GM23248 (cell line): ENCODE data around the gene MEF2A. TPM values are rescaled to one million over a fixed set of nuclear protein-coding genes. Genes with fewer than 3 reads are reported as not detected.

ENCODE experiments used
- DNase-seq: peaks from one replicate; pipeline ENCODE4 v3.0.0-alpha.2; 2015
- H2AFZ ChIP-seq: fragments of 200-600 bp; sonication (generic); 2 replicates; pipeline ENCODE4 v1.6.1; 2016; ENCODE audit warnings: antibody characterized with exemption
- H3F3A ChIP-seq: fragments of 200-600 bp; sonication (generic); 2 replicates; pipeline ENCODE4 v1.6.1; 2016; ENCODE audit warnings: mild to moderate bottlenecking, antibody characterized with exemption, mixed run types; ENCODE audit not compliant: insufficient read depth
- H3K27ac ChIP-seq: fragments of 200-600 bp; sonication (generic); 2 replicates; pipeline ENCODE4 v1.5.1; 2016; ENCODE audit warnings: mild to moderate bottlenecking
- H3K27me3 ChIP-seq: fragments of 200-600 bp; sonication (generic); replicated peaks from 2 replicates; pipeline ENCODE4 v1.6.1; 2016; ENCODE audit warnings: mild to moderate bottlenecking; ENCODE audit not compliant: insufficient read depth
- H3K36me3 ChIP-seq: fragments of 200-600 bp; sonication (generic); 2 replicates; pipeline ENCODE4 v1.6.1; 2016; ENCODE audit warnings: low read depth, mild to moderate bottlenecking
- H3K4me1 ChIP-seq: fragments of 200-600 bp; sonication (generic); 2 replicates; pipeline ENCODE4 v1.6.1; 2016; ENCODE audit warnings: mild to moderate bottlenecking; ENCODE audit not compliant: insufficient read depth
- H3K4me2 ChIP-seq: fragments of 200-600 bp; sonication (generic); one replicate; pipeline ENCODE4 v1.6.1; 2016; ENCODE audit warnings: mild to moderate bottlenecking; ENCODE audit not compliant: unreplicated experiment
- H3K4me3 ChIP-seq: fragments of 200-600 bp; sonication (generic); 2 replicates; pipeline ENCODE4 v1.5.1; 2016; ENCODE audit warnings: mild to moderate bottlenecking
- H3K79me2 ChIP-seq: fragments of 200-600 bp; sonication (generic); 2 replicates; pipeline ENCODE4 v1.6.1; 2016; ENCODE audit warnings: mild to moderate bottlenecking; ENCODE audit not compliant: insufficient read depth
- H3K9ac ChIP-seq: fragments of 200-600 bp; sonication (generic); 2 replicates; pipeline ENCODE4 v1.6.1; 2016; ENCODE audit warnings: mild to moderate bottlenecking
- H3K9me2 ChIP-seq: fragments of 200-600 bp; sonication (generic); 2 replicates; pipeline ENCODE4 v1.6.1; 2016; ENCODE audit warnings: mixed run types, mild to moderate bottlenecking, moderate library complexity; ENCODE audit not compliant: insufficient read depth
- H3K9me3 ChIP-seq: fragments of 200-600 bp; sonication (generic); one replicate; pipeline ENCODE4 v1.6.1; 2017; ENCODE audit warnings: low read depth
- H4K20me1 ChIP-seq: fragments of 200-600 bp; sonication (generic); 2 replicates; pipeline ENCODE4 v1.6.0; 2016; ENCODE audit not compliant: insufficient read depth
- EZH2 ChIP-seq: fragments of 200-600 bp; sonication (generic); IDR thresholded peaks from 2 replicates; pipeline ENCODE4 v1.6.1; 2018; ENCODE audit warnings: antibody characterized with exemption, mild to moderate bottlenecking; ENCODE audit not compliant: insufficient read depth, poor library complexity, severe bottlenecking
- EZH2phosphoT487 ChIP-seq: fragments of 200-600 bp; sonication (generic); IDR thresholded peaks from 2 replicates; pipeline ENCODE4 v1.6.1; 2018; ENCODE audit warnings: antibody characterized with exemption, moderate library complexity, mild to moderate bottlenecking, low read depth; ENCODE audit not compliant: insufficient read depth
- WGBS, 2 experiments: methylation state at CpG; one replicate each; pipeline ENCODE4 v1.1.6; 2015 to 2017; ENCODE audit warnings: low lambda C conversion rate in 2 of 2, low coverage in 1 of 2; ENCODE audit errors: missing lambda C conversion rate in 2 of 2; 5-methylcytosine and 5-hydroxymethylcytosine counted together
- in situ Hi-C: fragments of 300-500 bp; cut with MboI; formaldehyde crosslinking; loops from 2 replicates; pipeline ENCODE4 v1.15.0; 2020
- polyA plus RNA-seq: library from polyadenylated mRNA; unstranded; fragments of >200 nt; fragmentation: Nextera tagmentation; extraction: Ambion mirVana; gene quantifications from 2 replicates; pipeline ENCODE4 v1.2.1, GENCODE V29; 2016
- total RNA-seq: library from RNA; depleted of rRNA; stranded (reverse); fragments of >200 nt; shearing (Covaris generic); gene quantifications from 2 replicates; pipeline ENCODE4 v1.2.3, GENCODE V29; 2014

MEF2A gene
- total and polyA plus RNA-seq, 2 experiments from 2014 or later, result 24.3 to 37.8 TPM

- Histone ChIP-seq H2AFZ (no peak overlapping the region), H3K36me3 (no peaks in the 10 kb centered on the region), H3K27me3 (no peaks in the 10 kb centered on the region), H3K9me2 (no peaks in the 10 kb centered on the region), H3K9me3 (no peaks in the 10 kb centered on the region), H4K20me1 (no peaks in the 10 kb centered on the region), H3K9ac (no peak overlapping the region), H3K79me2 (no peaks in the 10 kb centered on the region), H3K4me3 (no peak overlapping the region), H3K4me1 (peaks cover 6% of the 10 kb centered on the region; the same call in 1 of the 2 replicates), H3K4me2 (no peak overlapping the region), H3K27ac (no peak overlapping the region), H3F3A (no peaks in the 10 kb centered on the region)
- no peak for DNase-seq
- no peak for TF ChIP-seq EZH2
- no peak for TF ChIP-seq EZH2phosphoT487
- WGBS, 2 experiments, result 89 to 90% methylated on average over 3 of the region's 3 CpGs
- in situ Hi-C loops, result no loop called here
Observed at GRCh38 chr15:99558084-99558483, 7.7 kb upstream of the MEF2A start.

GRCh38 chr15:99558571-99558970 lies 7.2 kb upstream of the MEF2A start:
- no peaks in the 10 kb centered on the region for H3K36me3 ChIP-seq
- 5 to 6% methylated on average over 3 of the region's 3 CpGs for WGBS, 2 experiments
- no peaks in the 10 kb centered on the region for H3F3A ChIP-seq
- no peaks in the 10 kb centered on the region for H4K20me1 ChIP-seq
- H3K4me2 ChIP-seq, result no peak overlapping the region
- H3K27me3 ChIP-seq, result no peaks in the 10 kb centered on the region
- H3K9me3 ChIP-seq, result no peaks in the 10 kb centered on the region
- no peak overlapping the region for H3K9ac ChIP-seq
- TF ChIP-seq EZH2 (no peak), EZH2phosphoT487 (no peak)
- no peaks in the 10 kb centered on the region for H3K79me2 ChIP-seq
- H3K4me1 ChIP-seq, result peaks cover 6% of the 10 kb centered on the region; the same call in 1 of the 2 replicates
- DNase-seq, result no peak
- in situ Hi-C loops, result no loop called here
- no peak overlapping the region for H3K27ac ChIP-seq
- no peak overlapping the region for H3K4me3 ChIP-seq
- peak overlapping the region; percentile 44; the same call in 1 of the 2 replicates for H2AFZ ChIP-seq
- no peaks in the 10 kb centered on the region for H3K9me2 ChIP-seq

DNA sequence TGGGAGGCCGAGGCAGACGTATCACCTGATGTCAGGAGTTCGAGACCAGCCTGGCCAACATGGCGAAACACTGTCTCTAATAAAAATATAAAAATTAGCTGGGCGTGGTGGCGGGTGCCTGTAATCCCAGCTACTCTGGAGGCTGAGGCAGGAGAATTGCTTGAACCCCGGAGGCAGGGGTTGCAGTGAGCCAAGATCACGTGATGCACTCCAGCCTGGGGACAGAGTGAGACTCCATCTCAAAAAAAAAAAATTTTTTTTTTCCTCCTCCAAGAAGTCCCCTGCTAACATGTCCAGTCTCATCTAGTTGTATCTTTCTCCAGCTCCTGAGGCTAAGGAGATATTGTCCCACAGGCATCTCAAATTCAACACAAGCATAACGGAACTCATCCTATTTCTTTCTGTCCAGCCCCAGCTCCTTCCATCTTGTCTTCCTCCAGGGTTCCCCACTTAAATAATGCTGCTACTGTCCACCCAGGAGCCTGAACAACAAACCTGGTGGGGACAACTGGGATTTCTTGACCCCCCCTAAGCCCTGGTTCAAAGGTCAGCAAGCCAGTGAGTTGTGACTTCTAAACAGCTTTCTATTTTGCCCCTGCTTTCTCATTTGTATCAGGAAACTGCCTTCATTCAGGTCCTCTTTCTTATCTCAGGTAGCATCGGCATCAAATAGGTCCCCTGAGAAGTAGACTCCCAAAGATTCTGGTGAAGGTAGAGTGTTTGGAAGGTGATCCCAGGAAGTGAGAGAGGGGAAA lies 4.1 kb upstream of the MEF2A start:
- H3K9ac ChIP-seq, result no peak overlapping the region
- DNase-seq, result no peak

GRCh38 chr15:99562238-99562637 lies 3.5 kb upstream of the MEF2A start:
- WGBS, 2 experiments, result 83 to 93% methylated on average over 2 of the region's 2 CpGs
- H2AFZ ChIP-seq, result no peak overlapping the region
- H3K27me3 ChIP-seq, result no peaks in the 10 kb centered on the region
- no peak overlapping the region for H3K4me3 ChIP-seq
- no peak for DNase-seq
- in situ Hi-C loops, result no loop called here
- peaks cover 9% of the 10 kb centered on the region for H3K79me2 ChIP-seq
- no peaks in the 10 kb centered on the region for H3K9me2 ChIP-seq
- peaks cover 7% of the 10 kb centered on the region; the same call in 1 of the 2 replicates for H3K4me1 ChIP-seq
- H3K9ac ChIP-seq, result no peak overlapping the region
- H3K4me2 ChIP-seq, result no peak overlapping the region
- no peaks in the 10 kb centered on the region for H3K9me3 ChIP-seq
- H3K27ac ChIP-seq, result no peak overlapping the region
- H3F3A ChIP-seq, result peaks cover 10% of the 10 kb centered on the region
- no peaks in the 10 kb centered on the region for H3K36me3 ChIP-seq
- TF ChIP-seq EZH2, result no peak
- no peak for TF ChIP-seq EZH2phosphoT487
- H4K20me1 ChIP-seq, result no peaks in the 10 kb centered on the region

More for the DNA sequence above, 4.1 kb upstream of the MEF2A start:
- Histone ChIP-seq H3K4me2 (no peak overlapping the region), H3K4me1 (peaks cover 6% of the 10 kb centered on the region; the same call in 1 of the 2 replicates), H3K9me3 (no peaks in the 10 kb centered on the region), H3K27me3 (no peaks in the 10 kb centered on the region), H4K20me1 (no peaks in the 10 kb centered on the region), H3K79me2 (peaks cover 3% of the 10 kb centered on the region), H3K9me2 (no peaks in the 10 kb centered on the region), H2AFZ (no peak overlapping the region), H3K36me3 (no peaks in the 10 kb centered on the region), H3K4me3 (no peak overlapping the region), H3K27ac (no peak overlapping the region), H3F3A (peaks cover 10% of the 10 kb centered on the region)
- in situ Hi-C loops, result no loop called here
- WGBS, 2 experiments, result 93 to 98% methylated on average over 9 to 10 of the region's 10 CpGs
- TF ChIP-seq EZH2phosphoT487 (no peak), EZH2 (no peak)
